Astrocyte (in vitro differentiated cells and primary cell): Measurements from ENCODE around the gene GNPTG. TPM values are rescaled to one million over a fixed set of nuclear protein-coding genes. Genes with fewer than 3 reads are reported as not detected.

Experiments
- DNase-seq: peaks from one replicate; pipeline ENCODE4 v3.0.0-alpha.2; 2010; ENCODE audit warnings: low read depth
- FAIRE-seq: peaks from 2 replicates; lab custom pipeline; 2011; peaks lifted over from hg19 to GRCh38; lab: Jason Lieb, UNC
- H2AFZ ChIP-seq: 2 replicates; pipeline ENCODE4 v1.6.0; 2012; ENCODE audit warnings: low read depth, low read length, inconsistent platforms
- H3K27ac ChIP-seq: 2 replicates; pipeline ENCODE4 v1.5.1; 2011; ENCODE audit warnings: low read depth, low read length, inconsistent platforms
- H3K27me3 ChIP-seq: 2 replicates; pipeline ENCODE4 v1.6.0; 2011; ENCODE audit warnings: low read length, inconsistent platforms; ENCODE audit not compliant: insufficient read depth
- H3K36me3 ChIP-seq: 2 replicates; pipeline ENCODE4 v1.5.1; 2011; ENCODE audit warnings: low read length, inconsistent platforms; ENCODE audit not compliant: insufficient read depth
- H3K4me1 ChIP-seq: 2 replicates; pipeline ENCODE4 v1.5.1; 2011; ENCODE audit warnings: low read length, inconsistent platforms; ENCODE audit not compliant: insufficient read depth
- H3K4me2 ChIP-seq: 2 replicates; pipeline ENCODE4 v1.6.0; 2012; ENCODE audit warnings: low read length, inconsistent platforms
- H3K4me3 ChIP-seq: 2 replicates; pipeline ENCODE4 v1.5.1; 2011; ENCODE audit warnings: low read depth, mild to moderate bottlenecking, low read length, inconsistent platforms; ENCODE audit not compliant: insufficient read depth
- H3K79me2 ChIP-seq: 2 replicates; pipeline ENCODE4 v1.6.0; 2012; ENCODE audit warnings: mild to moderate bottlenecking, low read length, inconsistent platforms; ENCODE audit not compliant: insufficient read depth
- H3K9ac ChIP-seq: 2 replicates; pipeline ENCODE4 v1.6.0; 2012; ENCODE audit warnings: mild to moderate bottlenecking, low read length, inconsistent platforms
- H3K9me3 ChIP-seq: 2 replicates; pipeline ENCODE4 v1.5.1; 2012; ENCODE audit warnings: low read depth, mild to moderate bottlenecking, low read length, inconsistent platforms; ENCODE audit not compliant: insufficient read depth
- H4K20me1 ChIP-seq: 2 replicates; pipeline ENCODE4 v1.6.0; 2012; ENCODE audit warnings: low read length, inconsistent platforms; ENCODE audit not compliant: insufficient read depth
- H3K27ac Mint-ChIP-seq: one replicate; pipeline ENCODE4 v1.8.0; 2021; ENCODE audit warnings: mild to moderate bottlenecking, mixed read lengths; ENCODE audit not compliant: unreplicated experiment
- H3K27me3 Mint-ChIP-seq: one replicate; pipeline ENCODE4 v1.8.0; 2021; ENCODE audit warnings: low read depth, mixed read lengths; ENCODE audit not compliant: unreplicated experiment
- H3K36me3 Mint-ChIP-seq: one replicate; pipeline ENCODE4 v1.8.0; 2021; ENCODE audit warnings: low read depth, mixed read lengths; ENCODE audit not compliant: unreplicated experiment
- H3K4me1 Mint-ChIP-seq: one replicate; pipeline ENCODE4 v1.8.0; 2021; ENCODE audit warnings: low read depth, mixed read lengths; ENCODE audit not compliant: unreplicated experiment
- H3K4me3 Mint-ChIP-seq: one replicate; pipeline ENCODE4 v1.8.0; 2021; ENCODE audit warnings: mild to moderate bottlenecking, moderate library complexity, mixed read lengths; ENCODE audit not compliant: unreplicated experiment
- H3K9me3 Mint-ChIP-seq: one replicate; pipeline ENCODE4 v1.8.0; 2021; ENCODE audit warnings: mild to moderate bottlenecking, mixed read lengths; ENCODE audit not compliant: unreplicated experiment
- EZH2 ChIP-seq: IDR thresholded peaks from 2 replicates; pipeline ENCODE4 v1.6.1; 2012; ENCODE audit warnings: mild to moderate bottlenecking, low read length, inconsistent platforms; ENCODE audit not compliant: insufficient read depth
- total RNA-seq: library from RNA; stranded (reverse); gene quantifications from 2 replicates; pipeline ENCODE4 v1.2.1, GENCODE V29; 2021
- TF ChIP-seq, protein P1 (sequence below): IDR thresholded peaks from 2 replicates; pipeline ENCODE4 v1.5.1; 2011; ENCODE audit warnings: low read depth, mild to moderate bottlenecking, inconsistent platforms, low read length, moderate library complexity; ENCODE audit not compliant: insufficient read depth

Gene GNPTG
- total RNA-seq, 1 donor from 2014 or later = 45.5 TPM

DNA sequence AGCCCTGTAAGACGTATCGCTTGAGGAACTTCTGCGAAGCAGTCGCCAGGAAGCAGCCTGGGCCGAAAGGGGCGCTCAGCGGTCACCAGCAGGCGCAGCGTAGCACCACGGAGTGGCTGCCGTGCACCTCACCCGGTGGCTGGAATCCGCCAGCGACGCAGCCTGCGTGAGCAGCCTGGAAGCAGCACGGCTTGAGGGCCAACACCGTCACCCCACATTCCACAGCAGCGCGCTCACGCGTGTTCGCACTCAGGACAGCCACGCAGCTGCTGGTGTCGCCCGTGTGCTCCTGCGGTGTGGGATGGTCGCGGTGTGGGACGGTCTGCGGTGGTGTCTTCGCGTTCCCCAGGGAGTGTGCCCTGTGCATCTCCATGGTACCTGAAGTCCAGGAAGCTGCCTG, 32.7 kb upstream of the GNPTG start:
- Histone ChIP-seq H3K9ac (no peak overlapping the region), H3K4me2 (no peak overlapping the region), H3K9me3 (no peaks in the 10 kb centered on the region), H3K4me1 (no peaks in the 10 kb centered on the region), H3K4me3 (no peak overlapping the region), H3K79me2 (peaks cover 60% of the 10 kb centered on the region), H3K36me3 (peaks cover 46% of the 10 kb centered on the region), H2AFZ (no peak overlapping the region), H3K27me3 (no peaks in the 10 kb centered on the region), H4K20me1 (peaks cover 83% of the 10 kb centered on the region), H3K27ac (no peak overlapping the region)
- FAIRE-seq (no peak), DNase-seq (no peak)
- no peak overlapping the region for H3K4me3 Mint-ChIP-seq
- peaks cover 10% of the 10 kb centered on the region for H3K36me3 Mint-ChIP-seq
- H3K27ac Mint-ChIP-seq = no peak overlapping the region
- no peaks in the 10 kb centered on the region for H3K4me1 Mint-ChIP-seq
- TF ChIP-seq EZH2 = no peak
- TF ChIP-seq, protein P1, sequence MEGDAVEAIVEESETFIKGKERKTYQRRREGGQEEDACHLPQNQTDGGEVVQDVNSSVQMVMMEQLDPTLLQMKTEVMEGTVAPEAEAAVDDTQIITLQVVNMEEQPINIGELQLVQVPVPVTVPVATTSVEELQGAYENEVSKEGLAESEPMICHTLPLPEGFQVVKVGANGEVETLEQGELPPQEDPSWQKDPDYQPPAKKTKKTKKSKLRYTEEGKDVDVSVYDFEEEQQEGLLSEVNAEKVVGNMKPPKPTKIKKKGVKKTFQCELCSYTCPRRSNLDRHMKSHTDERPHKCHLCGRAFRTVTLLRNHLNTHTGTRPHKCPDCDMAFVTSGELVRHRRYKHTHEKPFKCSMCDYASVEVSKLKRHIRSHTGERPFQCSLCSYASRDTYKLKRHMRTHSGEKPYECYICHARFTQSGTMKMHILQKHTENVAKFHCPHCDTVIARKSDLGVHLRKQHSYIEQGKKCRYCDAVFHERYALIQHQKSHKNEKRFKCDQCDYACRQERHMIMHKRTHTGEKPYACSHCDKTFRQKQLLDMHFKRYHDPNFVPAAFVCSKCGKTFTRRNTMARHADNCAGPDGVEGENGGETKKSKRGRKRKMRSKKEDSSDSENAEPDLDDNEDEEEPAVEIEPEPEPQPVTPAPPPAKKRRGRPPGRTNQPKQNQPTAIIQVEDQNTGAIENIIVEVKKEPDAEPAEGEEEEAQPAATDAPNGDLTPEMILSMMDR = no peak
- H3K9me3 Mint-ChIP-seq = no peaks in the 10 kb centered on the region
- H3K27me3 Mint-ChIP-seq = no peaks in the 10 kb centered on the region

DNA sequence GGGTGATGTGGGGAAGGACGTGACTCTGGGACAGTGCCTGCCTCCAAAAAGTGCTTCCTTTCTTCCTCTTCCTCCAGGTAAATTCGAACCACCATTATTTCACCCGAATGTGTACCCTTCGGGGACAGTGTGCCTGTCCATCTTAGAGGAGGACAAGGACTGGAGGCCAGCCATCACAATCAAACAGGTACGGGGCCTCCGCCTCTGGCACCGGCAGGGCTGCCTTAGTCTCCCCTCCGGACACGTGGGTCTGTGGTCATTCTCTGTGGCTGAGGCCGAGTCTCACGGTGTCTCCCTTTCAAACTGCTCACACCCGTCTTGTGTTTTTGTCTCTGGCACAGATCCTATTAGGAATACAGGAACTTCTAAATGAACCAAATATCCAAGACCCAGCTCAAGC, 31.6 kb upstream of the GNPTG start:
- H3K4me3 Mint-ChIP-seq = no peak overlapping the region
- TF ChIP-seq EZH2 = no peak
- TF ChIP-seq, protein P1 = no peak
- Histone ChIP-seq H2AFZ (no peak overlapping the region), H3K4me2 (no peak overlapping the region), H3K27ac (no peak overlapping the region), H3K79me2 (peaks cover 50% of the 10 kb centered on the region), H3K36me3 (peaks cover 46% of the 10 kb centered on the region), H3K9me3 (no peaks in the 10 kb centered on the region), H3K4me1 (no peaks in the 10 kb centered on the region), H4K20me1 (peaks cover 79% of the 10 kb centered on the region), H3K9ac (no peak overlapping the region), H3K27me3 (no peaks in the 10 kb centered on the region), H3K4me3 (no peak overlapping the region)
- FAIRE-seq = no peak
- no peaks in the 10 kb centered on the region for H3K9me3 Mint-ChIP-seq
- no peaks in the 10 kb centered on the region for H3K4me1 Mint-ChIP-seq
- H3K36me3 Mint-ChIP-seq = peaks cover 10% of the 10 kb centered on the region
- no peak overlapping the region for H3K27ac Mint-ChIP-seq
- DNase-seq = no peak
- H3K27me3 Mint-ChIP-seq = no peaks in the 10 kb centered on the region

DNA sequence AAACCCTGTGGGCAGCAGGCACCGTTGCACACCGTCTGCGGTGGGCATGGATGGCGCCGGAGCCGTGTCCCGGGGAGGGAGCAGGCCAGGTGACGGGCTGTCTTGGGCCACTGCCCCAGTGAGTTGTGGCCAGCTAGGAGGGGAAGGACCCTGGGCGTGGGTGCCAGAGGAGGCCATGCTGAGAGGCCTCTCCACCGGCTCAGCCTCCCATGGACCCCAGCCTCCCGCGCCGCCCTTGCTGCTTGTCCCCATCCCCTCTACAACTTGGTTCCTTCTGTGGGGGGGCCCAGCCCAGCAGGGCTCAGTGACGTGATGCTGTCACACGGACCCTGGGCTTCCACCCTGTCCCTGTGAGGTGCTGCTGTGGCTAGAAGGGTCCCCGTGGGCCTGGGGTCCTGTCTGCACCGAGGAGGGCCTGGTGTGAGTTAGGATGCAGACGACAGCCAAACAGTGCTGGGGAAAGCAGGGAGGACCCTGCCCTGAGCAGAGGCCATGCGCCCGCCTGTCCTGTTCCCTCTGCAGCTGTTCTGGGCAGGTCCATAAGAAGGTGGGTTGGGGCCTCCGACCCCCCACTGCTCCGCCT, 31.0 kb upstream of the GNPTG start:
- no peaks in the 10 kb centered on the region for H3K9me3 Mint-ChIP-seq
- Histone ChIP-seq H4K20me1 (peaks cover 79% of the 10 kb centered on the region), H3K9ac (no peak overlapping the region), H3K4me2 (no peak overlapping the region), H3K9me3 (no peaks in the 10 kb centered on the region), H3K27me3 (no peaks in the 10 kb centered on the region), H3K27ac (no peak overlapping the region), H3K36me3 (peaks cover 46% of the 10 kb centered on the region), H3K4me1 (no peaks in the 10 kb centered on the region), H2AFZ (no peak overlapping the region), H3K4me3 (no peak overlapping the region), H3K79me2 (peaks cover 43% of the 10 kb centered on the region)
- peaks cover 10% of the 10 kb centered on the region for H3K36me3 Mint-ChIP-seq
- no peaks in the 10 kb centered on the region for H3K27me3 Mint-ChIP-seq
- H3K27ac Mint-ChIP-seq = no peak overlapping the region
- FAIRE-seq (no peak), DNase-seq (no peak)
- no peak for TF ChIP-seq EZH2
- TF ChIP-seq, protein P1 = no peak
- H3K4me1 Mint-ChIP-seq = no peaks in the 10 kb centered on the region
- no peak overlapping the region for H3K4me3 Mint-ChIP-seq
